Ammon's horn (tissue), 1 donor: ENCODE data around the gene CFAP70.
A peak's percentile ranks its signal among the peaks of the same experiment; 100 is the strongest.
"Not testable (repeated sequence)": the region's sequence is repeated elsewhere in the genome, so short reads cannot be mapped to it uniquely, and the experiment has no call there.

Source experiments
- DNase-seq: peaks from one replicate; pipeline ENCODE4 v3.0.0-alpha.2; 2016; ENCODE audit warnings: low spot score

Gene CFAP70

DNA sequence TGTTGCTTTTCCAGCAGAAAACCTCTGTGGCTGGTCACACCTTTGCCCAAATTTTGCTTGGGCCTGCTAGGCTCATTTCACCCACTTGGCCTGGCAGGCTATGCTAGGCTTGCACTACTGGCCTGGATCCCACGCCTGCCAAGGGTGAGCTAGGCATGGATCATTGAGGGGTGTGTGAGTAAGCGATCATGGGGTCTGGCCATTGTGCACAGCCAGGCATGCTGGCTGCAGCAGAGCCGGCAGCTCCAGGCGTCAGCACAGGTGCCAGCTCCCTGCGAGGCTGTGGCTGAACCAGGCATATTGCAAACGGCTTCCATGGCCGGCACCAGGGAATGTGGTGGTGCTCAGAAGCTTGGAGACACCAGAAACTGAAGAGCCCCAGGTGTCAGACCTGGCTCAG, 19.2 kb downstream of the CFAP70 start:
- peak; percentile 70 for DNase-seq

GRCh38 chr10:73338801-73339368, 19.8 kb downstream of the CFAP70 start:
- DNase-seq: no peak

DNA sequence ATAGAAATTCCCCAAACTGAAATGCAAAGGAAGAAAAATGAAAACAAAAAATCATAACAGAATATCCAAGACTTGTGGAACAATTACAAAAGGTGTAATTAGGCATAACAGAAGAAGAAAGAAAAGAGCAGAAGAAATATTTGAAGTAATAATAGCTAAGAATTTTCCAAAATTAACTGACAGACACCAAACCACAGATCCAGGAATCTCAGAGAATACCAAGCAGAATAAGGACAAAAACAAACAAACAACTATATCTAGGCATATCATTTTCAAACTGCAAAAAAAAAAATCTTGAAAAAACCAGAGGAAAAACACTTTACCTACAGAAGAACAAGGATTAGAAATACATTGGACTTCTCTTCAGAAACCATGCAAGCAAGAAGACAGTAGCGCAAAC, 25.5 kb downstream of the CFAP70 start:
- no peak for DNase-seq

GRCh38 chr10:73332379-73332778, 26.3 kb downstream of the CFAP70 start:
- no peak for DNase-seq

DNA sequence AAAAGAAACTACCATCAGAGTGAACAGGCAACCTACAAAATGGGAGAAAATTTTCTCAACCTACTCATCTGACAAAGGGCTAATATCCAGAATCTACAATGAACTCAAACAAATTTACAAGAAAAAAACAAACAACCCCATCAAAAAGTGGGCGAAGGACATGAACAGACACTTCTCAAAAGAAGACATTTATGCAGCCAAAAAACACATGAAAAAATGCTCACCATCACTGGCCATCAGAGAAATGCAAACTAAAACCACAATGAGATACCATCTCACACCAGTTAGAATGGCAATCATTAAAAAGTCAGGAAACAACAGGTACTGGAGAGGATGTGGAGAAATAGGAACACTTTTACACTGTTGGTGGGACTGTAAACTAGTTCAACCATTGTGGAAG, 30.1 kb downstream of the CFAP70 start:
- DNase-seq: not testable (repeated sequence)

DNA sequence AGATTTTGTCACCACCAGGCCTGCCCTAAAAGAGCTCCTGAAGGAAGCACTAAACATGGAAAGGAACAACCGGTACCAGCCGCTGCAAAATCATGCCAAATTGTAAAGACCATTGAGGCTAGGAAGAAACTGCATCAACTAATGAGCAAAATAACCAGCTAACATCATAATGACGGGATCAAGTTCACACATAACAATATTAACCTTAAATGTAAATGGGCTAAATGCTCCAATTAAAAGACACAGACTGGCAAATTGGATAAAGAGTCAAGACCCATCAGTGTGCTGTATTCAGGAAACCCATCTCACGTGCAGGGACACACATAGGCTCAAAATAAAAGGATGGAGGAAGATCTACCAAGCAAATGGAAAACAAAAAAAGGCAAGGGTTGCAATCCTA, 33.4 kb downstream of the CFAP70 start:
- not testable (repeated sequence) for DNase-seq

DNA sequence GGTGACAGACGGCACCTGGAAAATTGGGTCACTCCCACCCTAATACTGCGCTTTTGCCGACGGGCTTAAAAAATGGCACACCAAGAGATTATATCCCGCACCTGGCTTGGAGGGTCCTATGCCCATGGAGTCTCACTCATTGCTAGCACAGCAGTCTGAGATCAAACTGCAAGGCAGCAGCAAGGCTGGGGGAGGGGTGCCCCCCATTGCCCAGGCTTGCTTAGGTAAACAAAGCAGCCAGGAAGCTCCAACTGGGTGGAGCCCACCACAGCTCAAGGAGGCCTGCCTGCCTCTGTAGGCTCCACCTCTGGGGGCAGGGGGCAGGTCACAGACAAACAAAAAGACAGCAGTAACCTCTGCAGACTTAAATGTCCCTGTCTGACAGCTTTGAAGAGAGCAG, 35.1 kb downstream of the CFAP70 start:
- DNase-seq: not testable (repeated sequence)

DNA sequence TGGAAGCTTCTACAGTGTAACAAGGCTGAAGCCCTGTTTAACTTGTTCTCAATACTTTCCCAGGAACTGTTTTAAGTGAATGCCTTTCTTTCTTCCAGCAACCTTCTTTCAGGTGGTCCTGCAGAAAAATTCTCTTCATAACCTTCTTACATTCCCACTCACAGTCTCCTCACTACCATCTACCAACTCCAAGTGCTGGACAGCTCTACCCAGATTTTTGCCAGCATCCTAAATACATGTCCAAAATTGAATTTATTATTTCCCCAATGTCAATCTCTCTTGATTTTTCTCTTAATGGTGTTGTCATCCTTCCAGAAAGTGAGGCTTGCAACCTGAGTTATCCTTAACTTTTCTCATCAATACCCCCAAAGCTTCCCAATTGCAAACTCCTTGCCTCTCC, 48.2 kb downstream of the CFAP70 start:
- no peak for DNase-seq

DNA sequence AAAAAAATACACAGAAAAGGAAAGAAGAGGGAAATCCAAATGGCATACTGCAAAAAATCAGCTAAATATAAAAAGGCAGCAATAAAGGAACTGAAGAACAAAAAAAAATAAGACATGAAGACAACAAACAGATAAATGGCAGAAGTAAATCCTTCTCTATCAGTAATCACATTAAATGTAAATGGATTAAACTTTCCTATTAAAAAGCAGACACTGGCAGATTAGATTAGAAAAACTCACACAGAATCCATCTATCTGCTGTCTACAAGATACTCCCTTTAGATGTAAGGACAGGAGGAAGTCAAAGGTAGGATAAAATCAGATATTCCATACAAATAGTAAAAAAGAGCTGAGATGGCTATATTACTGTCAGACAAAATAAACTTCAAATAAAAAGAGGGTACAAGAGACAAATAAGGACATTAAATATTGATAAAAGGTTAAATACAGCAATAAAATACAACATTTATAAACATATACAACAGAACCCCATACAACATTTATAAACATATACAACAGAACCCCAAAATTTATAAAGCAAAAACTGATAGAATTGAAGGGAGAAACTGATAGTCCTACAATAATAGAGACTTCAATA, 51.4 kb downstream of the CFAP70 start:
- no peak for DNase-seq

- DNase-seq: no peak
These were observed 52.4 kb downstream of the CFAP70 start for GRCh38 chr10:73306171-73306708.

- DNase-seq: no peak
These were observed 61.7 kb downstream of the CFAP70 start for GRCh38 chr10:73296946-73297345.

- DNase-seq: no peak
These were observed 65.2 kb downstream of the CFAP70 start for GRCh38 chr10:73293461-73293860.

GRCh38 chr10:73289958-73290357, 68.7 kb downstream of the CFAP70 start:
- no peak for DNase-seq

DNA sequence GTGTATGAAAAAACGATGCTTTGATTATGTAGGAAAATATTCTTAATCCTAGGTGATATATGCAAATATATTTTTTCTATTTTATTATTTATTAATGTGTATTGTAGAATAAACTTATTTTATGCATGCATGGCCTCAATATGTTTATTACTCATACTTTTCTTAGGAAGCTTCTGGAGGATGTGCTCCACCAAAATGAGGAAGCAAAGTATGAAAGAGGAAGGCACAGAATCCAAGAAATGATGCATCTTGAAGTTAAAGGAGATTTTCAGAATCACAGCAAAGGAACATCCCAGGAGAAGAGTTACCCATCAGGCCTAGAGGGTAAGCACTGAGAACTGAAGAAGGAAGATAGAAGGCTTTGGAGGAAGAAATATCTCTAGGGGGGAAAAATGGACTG, 71.2 kb downstream of the CFAP70 start:
- DNase-seq: no peak

GRCh38 chr10:73281097-73281496, 77.6 kb downstream of the CFAP70 start:
- no peak for DNase-seq

GRCh38 chr10:73264423-73264822, 94.2 kb downstream of the CFAP70 start:
- no peak for DNase-seq

GRCh38 chr10:73263693-73264347, 94.8 kb downstream of the CFAP70 start:
- DNase-seq: peak; percentile 3

- no peak for DNase-seq
These were observed 95.6 kb downstream of the CFAP70 start for GRCh38 chr10:73262880-73263555.

- no peak for DNase-seq
These were observed 96.4 kb downstream of the CFAP70 start for GRCh38 chr10:73262105-73262730.

- no peak for DNase-seq
These were observed 97.2 kb downstream of the CFAP70 start for GRCh38 chr10:73261362-73261995.

- DNase-seq: not testable (repeated sequence)
These were observed 100.1 kb downstream of the CFAP70 start for GRCh38 chr10:73258612-73259011.

DNA sequence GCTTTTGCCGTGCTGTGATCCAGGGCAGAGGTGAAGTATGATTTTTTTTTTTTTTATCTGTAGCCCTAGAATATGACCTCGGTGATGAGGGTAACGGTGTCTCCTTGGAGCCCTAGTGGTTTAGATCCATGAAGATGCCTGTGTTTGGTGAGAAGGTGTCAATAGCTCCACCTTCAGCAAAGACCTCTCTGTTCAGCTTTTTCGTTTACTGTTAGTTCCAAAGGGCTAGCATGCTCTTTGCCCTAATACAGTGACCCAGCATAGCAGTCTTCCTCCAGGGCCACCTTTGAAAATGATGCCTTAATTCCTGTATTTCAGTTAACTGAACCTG, 105.5 kb downstream of the CFAP70 start:
- DNase-seq: no peak
